HepG2 (cell line): ENCODE data around the gene SNX30.

Source experiments
- CC2D1A ChIP-seq: sonication (generic); formaldehyde crosslinking; IDR thresholded peaks from 2 replicates; pipeline ENCODE4 v1.8.1; 2023; ENCODE audit warnings: mild to moderate bottlenecking, missing genetic modification reagents
- CTCF ChIP-seq: sonication (generic); formaldehyde crosslinking; IDR thresholded peaks from 2 replicates; pipeline ENCODE4 v1.5.0; 2020; ENCODE audit warnings: mild to moderate bottlenecking, missing genetic modification reagents, moderate library complexity
- EP300 ChIP-seq, 3 experiments: sonication (generic) in 1 of 3; formaldehyde crosslinking in 1 of 3; IDR thresholded peaks; 2 replicates each; pipeline versions ENCODE4 v1.5.1 to v1.6.1; 2011 to 2020; ENCODE audit warnings: low read depth in 2 of 3, low read length in 2 of 3, borderline replicate concordance in 1 of 3, improper control_type of control experiment in 1 of 3, mild to moderate bottlenecking in 1 of 3, missing genetic modification reagents in 1 of 3, moderate library complexity in 1 of 3
- HIVEP1 ChIP-seq: sonication (generic); formaldehyde crosslinking; IDR thresholded peaks from 2 replicates; pipeline ENCODE4 v1.4.0; 2020; ENCODE audit warnings: mild to moderate bottlenecking, missing genetic modification reagents
- ZNF547 ChIP-seq: sonication (generic); formaldehyde crosslinking; IDR thresholded peaks from 2 replicates; pipeline ENCODE4 v1.5.1; 2020; ENCODE audit warnings: mild to moderate bottlenecking, missing genetic modification reagents

- TF ChIP-seq CC2D1A (no peak), ZNF547 (no peak), HIVEP1 (CRISPR knock-in tag) (no peak), EP300 (IDR thresholded peaks at IDR 0.05; ENCODE audit: low read depth in 2 of 2, low read length in 2 of 2) (no peak), EP300 (CRISPR knock-in tag; IDR thresholded peaks at IDR 0.05; ENCODE audit: borderline replicate concordance) (no peak), CTCF (CRISPR knock-in tag) (no peak)
Measured at GRCh38 chr9:112914524-112914923, 164.0 kb downstream of the SNX30 start.
